Astrocyte of the cerebellum (primary cell): ENCODE data around the gene EPHA3.

Source experiments
- DNase-seq: peaks from one replicate; pipeline ENCODE4 v3.0.0-alpha.2; 2011; ENCODE audit warnings: low read depth
- H3K4me3 ChIP-seq: 2 replicates; pipeline ENCODE4 v1.5.1; 2011; ENCODE audit warnings: mild to moderate bottlenecking, low read depth, low read length, moderate library complexity
- in situ Hi-C: cut with HindIII; loops from 2 replicates; pipeline ENCODE4 v1.10.0; 2017; ENCODE audit warnings: low sequenced_read_pairs
- TF ChIP-seq, protein P1 (sequence below): IDR thresholded peaks from 2 replicates; pipeline ENCODE4 v1.5.1; 2012; ENCODE audit warnings: low read length, low read depth, moderate library complexity, mild to moderate bottlenecking; ENCODE audit errors: missing control alignments

EPHA3 gene

DNA sequence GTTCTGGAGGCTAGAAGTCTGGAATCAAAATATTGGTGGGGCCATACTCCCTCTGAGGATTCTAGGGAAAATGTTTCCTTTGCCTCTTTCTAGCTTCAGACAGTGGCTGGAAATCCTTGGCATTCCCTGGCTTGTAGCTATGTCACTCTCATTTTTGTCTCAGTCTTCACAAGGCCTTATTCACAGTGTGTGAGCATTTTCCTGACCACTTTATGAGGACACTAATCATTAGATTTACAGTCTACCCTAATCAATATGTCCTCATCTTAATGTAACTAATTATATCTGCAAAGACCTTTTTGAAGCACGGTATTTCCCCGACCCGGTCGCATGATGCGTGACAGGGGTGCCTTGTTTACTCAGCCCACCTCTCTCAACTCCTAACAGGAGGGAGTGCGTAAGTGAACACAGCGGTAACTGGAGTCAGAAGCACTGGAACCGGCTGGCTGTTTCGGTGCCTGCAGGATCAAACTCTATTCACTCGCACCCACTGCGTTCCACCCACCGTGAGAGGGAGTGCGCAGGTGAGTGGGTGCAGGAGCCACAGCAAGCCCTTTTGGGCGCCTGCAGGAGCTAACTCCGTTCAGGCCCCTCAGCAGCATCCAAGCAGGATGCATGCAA lies 155.0 kb downstream of the EPHA3 start:
- in situ Hi-C loops = no loop called here
- no peak for DNase-seq
- H3K4me3 ChIP-seq = no peak overlapping the region
- TF ChIP-seq, protein P1, sequence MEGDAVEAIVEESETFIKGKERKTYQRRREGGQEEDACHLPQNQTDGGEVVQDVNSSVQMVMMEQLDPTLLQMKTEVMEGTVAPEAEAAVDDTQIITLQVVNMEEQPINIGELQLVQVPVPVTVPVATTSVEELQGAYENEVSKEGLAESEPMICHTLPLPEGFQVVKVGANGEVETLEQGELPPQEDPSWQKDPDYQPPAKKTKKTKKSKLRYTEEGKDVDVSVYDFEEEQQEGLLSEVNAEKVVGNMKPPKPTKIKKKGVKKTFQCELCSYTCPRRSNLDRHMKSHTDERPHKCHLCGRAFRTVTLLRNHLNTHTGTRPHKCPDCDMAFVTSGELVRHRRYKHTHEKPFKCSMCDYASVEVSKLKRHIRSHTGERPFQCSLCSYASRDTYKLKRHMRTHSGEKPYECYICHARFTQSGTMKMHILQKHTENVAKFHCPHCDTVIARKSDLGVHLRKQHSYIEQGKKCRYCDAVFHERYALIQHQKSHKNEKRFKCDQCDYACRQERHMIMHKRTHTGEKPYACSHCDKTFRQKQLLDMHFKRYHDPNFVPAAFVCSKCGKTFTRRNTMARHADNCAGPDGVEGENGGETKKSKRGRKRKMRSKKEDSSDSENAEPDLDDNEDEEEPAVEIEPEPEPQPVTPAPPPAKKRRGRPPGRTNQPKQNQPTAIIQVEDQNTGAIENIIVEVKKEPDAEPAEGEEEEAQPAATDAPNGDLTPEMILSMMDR = no peak

GRCh38 chr3:89264037-89264560 lies 156.7 kb downstream of the EPHA3 start:
- TF ChIP-seq, protein P1 = no peak

GRCh38 chr3:89266074-89266473 lies 158.7 kb downstream of the EPHA3 start:
- no peak overlapping the region for H3K4me3 ChIP-seq
- DNase-seq = no peak
- TF ChIP-seq, protein P1 = no peak
- in situ Hi-C loops = no loop called here

More at GRCh38 chr3:89264037-89264560, 156.7 kb downstream of the EPHA3 start:
- H3K4me3 ChIP-seq = no peak overlapping the region
- in situ Hi-C loops = no loop called here
- DNase-seq = no peak

- TF ChIP-seq, protein P1 = no peak
- in situ Hi-C loops = no loop called here
- no peak overlapping the region for H3K4me3 ChIP-seq
- no peak for DNase-seq
Observed at GRCh38 chr3:89268059-89268458, 160.6 kb downstream of the EPHA3 start.

DNA sequence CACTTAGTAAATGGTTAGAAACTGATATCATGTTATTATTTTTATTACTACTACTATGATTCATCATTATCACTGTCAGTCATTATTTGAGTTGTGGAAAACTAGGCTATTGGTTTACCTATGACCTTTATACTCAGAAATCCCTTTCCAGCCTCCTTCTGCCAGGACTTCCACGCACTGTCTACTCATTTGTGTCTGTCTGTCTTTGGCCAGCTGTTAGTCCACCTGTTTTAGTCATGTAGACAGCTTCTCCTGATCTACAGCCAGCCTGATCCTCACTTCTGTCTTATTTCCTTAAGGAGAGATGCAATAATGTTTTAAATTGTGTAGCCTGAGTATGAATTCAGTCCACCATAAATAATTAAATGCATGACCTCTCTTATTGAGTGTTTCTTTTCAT lies 162.8 kb downstream of the EPHA3 start:
- no peak for DNase-seq
- TF ChIP-seq, protein P1 = no peak
- in situ Hi-C loops = no loop called here
- H3K4me3 ChIP-seq = no peak overlapping the region

DNA sequence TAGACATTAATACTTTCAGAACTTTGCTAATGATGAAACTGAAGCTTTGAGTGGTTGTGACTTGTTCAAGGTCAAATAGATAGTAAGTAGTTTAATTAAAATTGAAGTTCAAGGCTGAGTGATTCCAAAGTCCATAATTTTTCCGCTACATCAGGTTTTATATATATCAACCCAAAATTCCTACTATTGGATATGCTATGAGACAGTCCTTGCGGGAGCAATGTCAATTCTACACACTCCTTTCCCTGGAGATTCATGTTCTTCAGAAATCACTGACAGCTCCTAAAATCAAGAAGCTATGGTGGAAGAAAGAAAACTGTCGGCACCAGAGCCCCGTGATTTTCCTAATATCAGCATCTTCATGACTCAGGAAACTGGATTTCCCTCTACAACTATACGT lies 167.6 kb downstream of the EPHA3 start:
- no peak overlapping the region for H3K4me3 ChIP-seq
- TF ChIP-seq, protein P1 = no peak
- in situ Hi-C loops = no loop called here
- DNase-seq = no peak
